Caco-2 (cell line): Measurements from ENCODE around the gene EFHC1. TPM values are rescaled to one million over a fixed set of nuclear protein-coding genes. Genes with fewer than 3 reads are reported as not detected.
A peak's percentile ranks its signal among the peaks of the same experiment; 100 is the strongest.

Source experiments
- BruUV-seq: library from RNA; stranded (reverse); fragments of 400-500 nt; replicated peaks from 2 replicates; lab custom pipeline; 2021; lab: Mats Ljungman, UMichigan
- CTCF ChIA-PET: fragments of 300-600 bp; sonication (Branson Sonifier 250); formaldehyde crosslinking; loops from one replicate; lab custom pipeline; 2022; ENCODE audit warnings: antibody characterized with exemption; lab: Charles Lee
- POLR2A ChIA-PET: fragments of 300-600 bp; sonication (Branson Sonifier 250); formaldehyde crosslinking; loops from one replicate; lab custom pipeline; 2022; ENCODE audit warnings: antibody characterized with exemption; lab: Charles Lee
- DNase-seq, 2 experiments: peaks; one replicate each; pipeline versions ENCODE4 v3.0.0 to v3.0.0-alpha.2; 2020 to 2022
- H3K27me3 ChIP-seq: replicated peaks from 2 replicates; pipeline ENCODE4 v1.6.0; 2011; ENCODE audit warnings: low read length; ENCODE audit not compliant: control insufficient read depth, insufficient read depth
- H3K36me3 ChIP-seq: 2 replicates; pipeline ENCODE4 v1.5.1; 2011; ENCODE audit warnings: low read length; ENCODE audit not compliant: control insufficient read depth, insufficient read depth
- H3K4me1 ChIP-seq: fragments of 250-450 bp; sonication (Bioruptor Pico); 2 replicates; pipeline ENCODE4 v1.5.1; 2020; ENCODE audit warnings: mild to moderate bottlenecking
- H3K4me3 ChIP-seq: 2 replicates; pipeline ENCODE4 v1.5.1; 2011; ENCODE audit warnings: low read depth, mild to moderate bottlenecking, control low read depth, low read length
- H3K9me3 ChIP-seq: fragments of 250-450 bp; sonication (Bioruptor Pico); 2 replicates; pipeline ENCODE4 v1.5.1; 2020; ENCODE audit warnings: mild to moderate bottlenecking, moderate library complexity
- H3K27ac Mint-ChIP-seq: one replicate; pipeline ENCODE4 v1.8.0; 2022; ENCODE audit warnings: mixed read lengths; ENCODE audit not compliant: unreplicated experiment
- H3K27me3 Mint-ChIP-seq: one replicate; pipeline ENCODE4 v1.8.0; 2022; ENCODE audit warnings: mixed read lengths; ENCODE audit not compliant: insufficient read depth, unreplicated experiment
- H3K36me3 Mint-ChIP-seq: one replicate; pipeline ENCODE4 v1.8.0; 2022; ENCODE audit warnings: mild to moderate bottlenecking, mixed read lengths; ENCODE audit not compliant: insufficient read depth, unreplicated experiment
- H3K4me1 Mint-ChIP-seq: one replicate; pipeline ENCODE4 v1.8.0; 2022; ENCODE audit warnings: low read depth, mixed read lengths; ENCODE audit not compliant: unreplicated experiment
- H3K4me3 Mint-ChIP-seq: one replicate; pipeline ENCODE4 v1.8.0; 2022; ENCODE audit warnings: mild to moderate bottlenecking, moderate library complexity, mixed read lengths; ENCODE audit not compliant: unreplicated experiment
- H3K9me3 Mint-ChIP-seq: one replicate; pipeline ENCODE4 v1.8.0; 2022; ENCODE audit warnings: mixed read lengths; ENCODE audit not compliant: unreplicated experiment
- intact Hi-C: fragments of 100-400 bp; cut with micrococcal nuclease; formaldehyde crosslinking; loops from one replicate; pipeline ENCODE4 v1.10.0; 2022; ENCODE audit not compliant: unreplicated experiment
- total RNA-seq: library from RNA; stranded (reverse); gene quantifications from 2 replicates; pipeline ENCODE4 v1.2.3, GENCODE V29; 2022
- TF ChIP-seq, protein P1 (sequence below), 2 experiments: fragments of 200-600 bp in 1 of 2; IDR thresholded peaks; 1 replicate in 1 of 2; 2 replicates in 1 of 2; pipeline versions ENCODE4 v1.5.1 to v1.8.0; 2011 to 2022; ENCODE audit warnings: antibody characterized with exemption in 1 of 2, control low read depth in 1 of 2, inconsistent platforms in 1 of 2, low read depth in 1 of 2, low read length in 1 of 2, mild to moderate bottlenecking in 1 of 2, moderate library complexity in 1 of 2; ENCODE audit not compliant: insufficient read depth in 1 of 2, severe bottlenecking in 1 of 2, unreplicated experiment in 1 of 2

The EFHC1 gene
- total RNA-seq, 1 experiment from 2014 or later = 14.6 TPM

DNA sequence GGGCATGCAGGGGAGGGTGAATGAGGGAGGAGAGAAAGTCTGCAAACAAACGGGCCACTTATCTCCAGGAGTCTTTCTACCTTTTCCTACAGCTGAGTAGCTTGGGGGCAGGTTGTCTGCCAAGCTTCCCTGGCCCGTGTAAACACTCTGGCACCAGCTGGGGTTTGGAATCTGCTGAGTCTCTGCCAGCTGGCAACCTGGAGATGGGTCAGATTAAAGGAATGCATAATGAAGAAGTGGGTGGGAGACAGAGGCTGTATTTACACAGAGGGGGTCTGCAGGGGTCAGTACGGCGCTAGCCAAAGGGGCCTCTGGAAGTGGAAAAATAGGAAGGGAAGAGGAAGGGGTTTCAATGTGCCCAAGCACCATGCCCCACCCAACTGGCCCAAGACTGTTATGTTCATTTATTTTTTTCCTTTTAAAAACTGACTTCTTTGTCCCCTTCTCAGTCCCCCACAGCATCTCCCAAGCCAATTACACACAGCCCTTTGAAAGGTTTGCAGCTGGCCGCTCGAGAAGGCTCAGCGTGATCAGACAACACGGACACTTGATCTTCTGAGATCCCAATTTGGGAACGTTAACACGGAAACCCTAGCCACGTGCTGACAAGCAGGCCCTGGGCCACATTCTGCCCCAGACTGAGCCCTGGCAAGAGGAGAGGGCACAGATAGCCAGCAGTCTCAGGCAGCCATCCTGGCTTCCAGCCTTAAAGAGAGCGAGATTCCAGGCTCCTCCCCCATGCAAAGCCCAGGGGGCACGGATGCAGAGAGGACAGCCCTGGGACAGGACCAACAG lies 131.5 kb downstream of the EFHC1 start:
- DNase-seq = no peak
- Mint-ChIP-seq H3K4me3 (no peak overlapping the region), H3K27ac (peak overlapping the region; percentile 49), H3K27me3 (no peaks in the 10 kb centered on the region), H3K36me3 (no peaks in the 10 kb centered on the region), H3K4me1 (peaks cover 35% of the 10 kb centered on the region), H3K9me3 (no peaks in the 10 kb centered on the region)
- ChIA-PET CTCF (interaction anchor here (1.0 kb wide), 1 partner anchor 46 kb away, joined by 4 read pairs; no protein-coding TSS in a partner anchor), POLR2A (no interaction called here)
- TF ChIP-seq, protein P1, sequence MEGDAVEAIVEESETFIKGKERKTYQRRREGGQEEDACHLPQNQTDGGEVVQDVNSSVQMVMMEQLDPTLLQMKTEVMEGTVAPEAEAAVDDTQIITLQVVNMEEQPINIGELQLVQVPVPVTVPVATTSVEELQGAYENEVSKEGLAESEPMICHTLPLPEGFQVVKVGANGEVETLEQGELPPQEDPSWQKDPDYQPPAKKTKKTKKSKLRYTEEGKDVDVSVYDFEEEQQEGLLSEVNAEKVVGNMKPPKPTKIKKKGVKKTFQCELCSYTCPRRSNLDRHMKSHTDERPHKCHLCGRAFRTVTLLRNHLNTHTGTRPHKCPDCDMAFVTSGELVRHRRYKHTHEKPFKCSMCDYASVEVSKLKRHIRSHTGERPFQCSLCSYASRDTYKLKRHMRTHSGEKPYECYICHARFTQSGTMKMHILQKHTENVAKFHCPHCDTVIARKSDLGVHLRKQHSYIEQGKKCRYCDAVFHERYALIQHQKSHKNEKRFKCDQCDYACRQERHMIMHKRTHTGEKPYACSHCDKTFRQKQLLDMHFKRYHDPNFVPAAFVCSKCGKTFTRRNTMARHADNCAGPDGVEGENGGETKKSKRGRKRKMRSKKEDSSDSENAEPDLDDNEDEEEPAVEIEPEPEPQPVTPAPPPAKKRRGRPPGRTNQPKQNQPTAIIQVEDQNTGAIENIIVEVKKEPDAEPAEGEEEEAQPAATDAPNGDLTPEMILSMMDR (IDR thresholded peaks at IDR 0.05; ENCODE audit: insufficient read depth in 1 of 2, low read depth in 1 of 2, low read length in 1 of 2, severe bottlenecking in 1 of 2, unreplicated experiment in 1 of 2) = no peak
- H3K9me3 ChIP-seq = no peaks in the 10 kb centered on the region
- no TSS peak for BruUV-seq
- H3K4me1 ChIP-seq = peaks cover 30% of the 10 kb centered on the region
- H3K27me3 ChIP-seq = no peaks in the 10 kb centered on the region
- no peak overlapping the region for H3K4me3 ChIP-seq
- intact Hi-C loops = no loop called here
- no peaks in the 10 kb centered on the region for H3K36me3 ChIP-seq

DNA sequence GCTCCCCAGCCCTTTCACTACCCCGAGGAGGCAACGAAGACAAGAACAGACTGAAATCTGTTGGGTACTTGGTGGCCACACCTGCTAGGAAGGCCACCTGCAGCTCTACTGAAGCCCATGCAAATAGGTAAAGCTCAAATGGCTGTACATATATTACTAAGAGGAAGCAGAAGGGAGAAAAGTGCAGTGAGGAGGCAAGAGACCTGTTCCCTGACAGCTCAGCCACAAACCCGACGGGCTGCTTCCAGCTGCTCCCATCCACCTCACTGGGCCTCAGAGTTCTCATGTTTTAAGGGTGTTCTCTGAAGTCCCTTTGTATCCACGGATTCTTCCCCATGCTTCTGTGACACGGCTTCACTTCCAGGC lies 132.1 kb downstream of the EFHC1 start:
- Mint-ChIP-seq H3K9me3 (no peaks in the 10 kb centered on the region), H3K27me3 (no peaks in the 10 kb centered on the region), H3K4me1 (peaks cover 30% of the 10 kb centered on the region), H3K36me3 (no peaks in the 10 kb centered on the region), H3K27ac (peak overlapping the region; percentile 49), H3K4me3 (no peak overlapping the region)
- BruUV-seq = no TSS peak
- intact Hi-C loops = no loop called here
- Histone ChIP-seq H3K4me1 (peaks cover 30% of the 10 kb centered on the region), H3K36me3 (no peaks in the 10 kb centered on the region), H3K4me3 (no peak overlapping the region), H3K27me3 (no peaks in the 10 kb centered on the region), H3K9me3 (no peaks in the 10 kb centered on the region)
- ChIA-PET POLR2A (no interaction called here), CTCF (interaction anchor here (0.6 to 1.0 kb wide), 2 partner anchors 38 to 45 kb away, joined by 3 to 4 read pairs; no protein-coding TSS in a partner anchor)
- TF ChIP-seq, protein P1 (IDR thresholded peaks at IDR 0.05; ENCODE audit: insufficient read depth in 1 of 2, low read depth in 1 of 2, low read length in 1 of 2, severe bottlenecking in 1 of 2, unreplicated experiment in 1 of 2) = no peak
- DNase-seq = no peak

DNA sequence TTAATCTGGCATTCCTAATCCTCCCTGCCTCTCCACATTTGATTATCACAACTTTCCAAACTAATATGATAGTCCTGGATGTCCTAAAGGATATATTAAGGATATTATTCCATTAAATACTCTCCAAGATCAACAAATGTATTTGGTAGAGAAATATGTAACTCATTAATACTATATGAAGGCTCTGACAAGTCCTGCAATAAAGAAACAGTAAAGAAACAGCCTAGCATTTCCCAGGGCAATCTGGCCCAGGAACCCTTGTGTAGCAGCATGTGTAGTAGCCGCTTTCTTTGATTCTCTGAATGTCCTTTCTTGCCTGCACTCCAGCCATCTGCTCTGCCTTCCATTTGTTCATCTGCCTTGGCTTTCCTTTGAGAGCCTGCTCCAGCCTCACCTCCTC lies 133.0 kb downstream of the EFHC1 start:
- POLR2A ChIA-PET = no interaction called here
- no TSS peak for BruUV-seq
- H3K27me3 Mint-ChIP-seq = no peaks in the 10 kb centered on the region

More for the DNA sequence above, 133.0 kb downstream of the EFHC1 start:
- Mint-ChIP-seq H3K9me3 (no peaks in the 10 kb centered on the region), H3K27ac (no peak overlapping the region), H3K4me3 (no peak overlapping the region), H3K36me3 (no peaks in the 10 kb centered on the region), H3K4me1 (peaks cover 30% of the 10 kb centered on the region)
- Histone ChIP-seq H3K9me3 (no peaks in the 10 kb centered on the region), H3K27me3 (no peaks in the 10 kb centered on the region), H3K36me3 (no peaks in the 10 kb centered on the region), H3K4me3 (no peak overlapping the region), H3K4me1 (peaks cover 30% of the 10 kb centered on the region)
- intact Hi-C loops = no loop called here
- no peak for DNase-seq
- CTCF ChIA-PET = no interaction called here
- TF ChIP-seq, protein P1 (IDR thresholded peaks at IDR 0.05; ENCODE audit: insufficient read depth in 1 of 2, low read depth in 1 of 2, low read length in 1 of 2, severe bottlenecking in 1 of 2, unreplicated experiment in 1 of 2) = no peak
